Measurements from ENCODE around the gene MOSMO. TPM values are rescaled to one million over a fixed set of nuclear protein-coding genes. Genes with fewer than 3 reads are reported as not detected.

MOSMO gene
- total RNA-seq, 4 donors from 2014 or later, result 8.3 to 16.4 (median 13.1) TPM

DNA sequence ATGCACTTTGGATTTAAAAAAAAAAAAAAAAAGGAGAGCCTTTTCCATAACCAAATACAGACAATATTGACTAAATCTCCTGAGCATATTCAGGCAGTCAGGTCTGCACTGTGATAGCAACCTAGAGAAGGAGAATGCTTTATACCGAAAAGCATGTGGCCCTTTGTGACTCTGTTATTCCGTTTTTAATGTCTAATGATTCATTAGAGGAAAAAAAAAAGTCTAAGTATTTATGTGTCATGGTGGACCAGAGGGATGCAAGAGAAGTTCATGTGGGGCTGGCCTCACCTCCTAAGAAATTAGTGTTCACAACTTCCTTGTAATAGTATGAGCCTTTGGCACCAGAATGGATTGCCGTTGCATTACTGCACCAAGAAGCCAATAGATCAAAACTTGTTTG lies 73.1 kb downstream of the MOSMO start:
- no peak overlapping the region for H3K4me3 ChIP-seq (ENCODE audit: low read depth, poor library complexity, severe bottlenecking)
- TF ChIP-seq, protein P1, sequence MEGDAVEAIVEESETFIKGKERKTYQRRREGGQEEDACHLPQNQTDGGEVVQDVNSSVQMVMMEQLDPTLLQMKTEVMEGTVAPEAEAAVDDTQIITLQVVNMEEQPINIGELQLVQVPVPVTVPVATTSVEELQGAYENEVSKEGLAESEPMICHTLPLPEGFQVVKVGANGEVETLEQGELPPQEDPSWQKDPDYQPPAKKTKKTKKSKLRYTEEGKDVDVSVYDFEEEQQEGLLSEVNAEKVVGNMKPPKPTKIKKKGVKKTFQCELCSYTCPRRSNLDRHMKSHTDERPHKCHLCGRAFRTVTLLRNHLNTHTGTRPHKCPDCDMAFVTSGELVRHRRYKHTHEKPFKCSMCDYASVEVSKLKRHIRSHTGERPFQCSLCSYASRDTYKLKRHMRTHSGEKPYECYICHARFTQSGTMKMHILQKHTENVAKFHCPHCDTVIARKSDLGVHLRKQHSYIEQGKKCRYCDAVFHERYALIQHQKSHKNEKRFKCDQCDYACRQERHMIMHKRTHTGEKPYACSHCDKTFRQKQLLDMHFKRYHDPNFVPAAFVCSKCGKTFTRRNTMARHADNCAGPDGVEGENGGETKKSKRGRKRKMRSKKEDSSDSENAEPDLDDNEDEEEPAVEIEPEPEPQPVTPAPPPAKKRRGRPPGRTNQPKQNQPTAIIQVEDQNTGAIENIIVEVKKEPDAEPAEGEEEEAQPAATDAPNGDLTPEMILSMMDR (IDR thresholded peaks at IDR 0.05), result no peak
- TF ChIP-seq POLR2A (IDR thresholded peaks at IDR 0.05), result no peak
- 91 to 93% methylated on average over 3 of the region's 3 CpGs for WGBS, 2 donors
- intact Hi-C loops (cut with DNase I; ENCODE audit: low total_unique reads), result no loop called here
- DNase-seq (ENCODE audit: low spot score in 2 of 2), result no peak

DNA sequence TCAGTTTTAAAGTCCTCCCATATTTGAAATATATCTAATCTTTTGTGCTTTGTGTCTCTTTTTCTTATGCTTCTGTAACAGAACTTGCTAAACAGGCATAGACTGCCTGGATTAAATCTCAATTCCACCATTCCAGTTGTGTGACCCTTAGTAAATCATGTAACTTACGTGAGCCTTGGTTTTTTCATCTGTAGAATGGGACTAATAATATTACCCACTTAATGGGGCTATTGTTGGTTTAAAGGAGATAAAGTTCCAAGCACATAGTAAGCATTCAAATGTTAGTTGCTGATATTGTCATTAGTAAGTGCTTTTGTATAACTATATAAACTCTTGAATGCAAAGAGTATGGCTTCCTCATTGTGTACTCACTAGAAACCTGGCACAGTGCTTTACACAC lies 78.5 kb downstream of the MOSMO start:
- DNase-seq (ENCODE audit: low spot score in 2 of 2), result no peak
- 94 to 100% methylated on average over 1 of the region's 1 CpG for WGBS, 2 donors
- no peak for TF ChIP-seq POLR2A (IDR thresholded peaks at IDR 0.05)
- TF ChIP-seq, protein P1 (IDR thresholded peaks at IDR 0.05), result no peak
- no peak overlapping the region for H3K4me3 ChIP-seq (ENCODE audit: low read depth, poor library complexity, severe bottlenecking)
- intact Hi-C loops (cut with DNase I; ENCODE audit: low total_unique reads), result no loop called here

DNA sequence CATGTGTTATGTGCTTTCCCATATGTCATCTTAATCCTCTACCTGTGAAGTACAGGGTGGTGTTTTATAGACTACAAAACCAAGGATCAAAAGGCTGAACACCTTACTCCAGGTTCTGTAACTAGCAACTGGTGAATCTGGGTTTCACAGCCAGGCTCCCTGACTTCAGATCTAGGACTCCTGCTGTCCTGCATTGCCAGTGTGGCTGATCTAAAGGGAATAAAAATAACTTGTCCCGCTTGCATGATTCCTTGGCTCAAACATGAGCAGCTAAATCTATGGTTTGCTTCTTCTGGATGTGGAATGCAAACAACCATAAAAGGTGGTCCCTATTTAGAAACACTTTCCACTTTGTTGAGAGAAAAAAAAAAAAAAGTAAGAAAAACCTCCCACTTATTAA lies 80.7 kb downstream of the MOSMO start:
- no peak overlapping the region for H3K4me3 ChIP-seq (ENCODE audit: low read depth, poor library complexity, severe bottlenecking)
- TF ChIP-seq, protein P1 (IDR thresholded peaks at IDR 0.05), result no peak
- no peak for TF ChIP-seq POLR2A (IDR thresholded peaks at IDR 0.05)
- intact Hi-C loops (cut with DNase I; ENCODE audit: low total_unique reads), result no loop called here
- DNase-seq (ENCODE audit: low spot score in 2 of 2), result no peak
- 77 to 86% methylated on average over 1 of the region's 1 CpG for WGBS, 2 donors

DNA sequence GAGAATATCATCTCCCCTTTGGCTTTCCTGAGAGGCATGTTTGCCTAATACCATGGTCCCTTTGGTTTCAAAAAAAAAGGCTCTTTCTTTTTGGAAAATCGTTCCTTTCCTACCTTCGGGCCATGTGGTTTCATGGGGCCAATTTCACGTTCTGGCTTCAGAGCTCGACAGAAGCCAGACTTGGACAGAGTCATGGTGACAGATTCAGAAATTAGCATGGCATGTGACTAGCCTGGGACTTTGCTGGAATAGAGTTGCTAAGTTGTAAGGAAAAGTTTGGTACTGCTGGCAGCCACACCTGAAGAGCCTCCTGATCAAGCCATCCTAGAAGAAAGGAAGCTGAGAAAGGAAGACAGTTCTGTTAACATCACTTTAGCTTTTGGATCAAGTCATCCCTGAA lies 82.0 kb downstream of the MOSMO start:
- no peak overlapping the region for H3K4me3 ChIP-seq (ENCODE audit: low read depth, poor library complexity, severe bottlenecking)
- 62 to 76% methylated on average over 4 of the region's 4 CpGs for WGBS, 2 donors
- no peak for DNase-seq (ENCODE audit: low spot score in 2 of 2)
- TF ChIP-seq, protein P1 (IDR thresholded peaks at IDR 0.05), result no peak
- intact Hi-C loops (cut with DNase I; ENCODE audit: low total_unique reads), result no loop called here

GRCh38 chr16:22091721-22092120 lies 83.8 kb downstream of the MOSMO start:
- WGBS, 2 donors, result 89 to 90% methylated on average over 3 of the region's 3 CpGs
- intact Hi-C loops (cut with DNase I; ENCODE audit: low total_unique reads), result no loop called here
- no peak overlapping the region for H3K4me3 ChIP-seq (ENCODE audit: low read depth, poor library complexity, severe bottlenecking)
- DNase-seq (ENCODE audit: low spot score in 2 of 2), result no peak
- no peak for TF ChIP-seq POLR2A (IDR thresholded peaks at IDR 0.05)
- TF ChIP-seq, protein P1 (IDR thresholded peaks at IDR 0.05), result no peak

DNA sequence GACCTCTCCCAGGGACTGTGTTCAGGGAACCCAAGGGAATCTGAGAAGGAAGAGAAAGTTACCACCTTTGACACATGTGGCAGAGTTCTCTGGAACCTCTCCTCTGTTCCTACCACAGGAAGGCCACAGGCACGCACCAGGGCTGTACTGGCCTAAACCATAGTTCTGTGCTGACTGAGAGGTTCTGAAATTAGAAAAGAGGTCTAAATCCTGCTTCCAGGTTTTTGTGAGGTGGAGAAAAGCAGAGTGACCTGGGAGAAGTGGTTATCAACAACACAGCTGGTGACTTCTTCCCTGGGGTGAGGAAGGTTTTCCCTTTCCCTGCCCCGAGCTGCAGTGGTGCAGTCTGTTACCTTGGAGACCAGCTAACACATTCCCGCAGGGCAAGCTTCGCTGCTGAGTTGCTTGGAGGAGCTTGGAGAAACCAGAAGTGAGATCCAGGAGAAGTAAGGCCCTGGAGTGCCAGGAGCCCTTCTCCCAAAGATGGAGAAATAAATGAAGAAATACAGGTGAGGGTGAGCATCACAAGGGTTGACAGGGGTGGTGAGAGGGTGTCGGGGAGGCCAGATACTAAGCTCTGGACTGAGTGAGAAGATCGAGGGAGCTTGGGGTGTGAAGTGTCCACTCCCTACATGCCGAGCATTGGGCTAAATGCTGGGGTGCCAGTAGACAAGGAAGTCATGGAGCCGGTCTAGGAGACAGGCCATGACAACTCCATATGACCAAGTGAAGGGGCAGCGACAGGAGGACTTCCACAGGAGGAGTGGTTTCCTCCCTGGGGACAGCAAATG lies 84.4 kb downstream of the MOSMO start, which contains the start of gene VWA3A:
Gene VWA3A, plus strand, starts transcription at position 399 of the 791 bp plus-strand sequence. Its CDS starts 97 bp downstream, at position 496.
- WGBS, 2 donors, result 57 to 62% methylated on average over 9 of the region's 9 CpGs
- intact Hi-C loops (cut with DNase I; ENCODE audit: low total_unique reads), result no loop called here
- TF ChIP-seq, protein P1 (IDR thresholded peaks at IDR 0.05), result no peak
- no peak for TF ChIP-seq POLR2A (IDR thresholded peaks at IDR 0.05)
- no peak for DNase-seq (ENCODE audit: low spot score in 2 of 2)
- no peak within 1 kb of the TSS for H3K4me3 ChIP-seq (ENCODE audit: low read depth, poor library complexity, severe bottlenecking)

Measured in lower leg skin (tissue), 4 donors.